ENCODE results near the gene SRBD1. TPM values are rescaled to one million over a fixed set of nuclear protein-coding genes. Genes with fewer than 3 reads are reported as not detected.

The SRBD1 gene
- total RNA-seq, 1 experiment from 2014 or later, result 20.6 TPM

DNA sequence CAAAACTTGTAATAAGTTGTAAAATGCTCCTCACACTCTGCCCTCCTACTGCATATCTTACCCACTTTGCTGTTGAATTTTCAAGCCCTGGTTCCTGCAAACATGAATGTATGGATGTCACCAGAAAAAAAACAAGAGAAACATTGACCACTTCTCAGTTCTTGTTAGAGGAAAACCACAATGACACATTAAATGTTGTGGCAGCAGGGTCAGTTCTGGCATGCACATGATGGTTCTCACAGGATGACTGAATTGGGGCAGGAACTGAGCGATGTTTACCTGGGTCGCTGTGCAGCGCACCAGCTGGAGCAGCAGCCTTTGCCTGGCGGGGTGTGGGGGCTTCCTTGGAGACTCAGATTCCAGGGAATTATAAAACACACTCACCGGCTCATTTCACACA lies 26.4 kb upstream of the SRBD1 start:
- H3K4me1 ChIP-seq (ENCODE audit: control insufficient read depth in 1 of 2, insufficient read depth in 2 of 2, low read length in 2 of 2), result 0 out of 4 replicates have a peak, but pooled peaks cover 0 to 3% of the 10 kb centered on the region in 2 experiments
- intact Hi-C loops (cut with micrococcal nuclease), result no loop called here
- no peaks in the 10 kb centered on the region for H3K27me3 ChIP-seq (ENCODE audit: insufficient read depth, low read length)
- CTCF ChIA-PET, result interaction anchor here (1.6 kb wide), 1 partner anchor 298 kb away, joined by 3 read pairs; no protein-coding TSS in a partner anchor
- no peaks in the 10 kb centered on the region for H3K9me3 ChIP-seq (ENCODE audit: control insufficient read depth in 1 of 2, insufficient read depth in 1 of 2, low read depth in 1 of 2, low read length in 2 of 2)
- POLR2A ChIA-PET, result no interaction called here
- RAD21 ChIA-PET (ENCODE audit: low non-redundant PET in 1 of 2, low total read pairs in 2 of 2, uncharacterized antibody in 2 of 2, unreplicated experiment in 2 of 2), result no interaction called here
- H3K9ac ChIP-seq (ENCODE audit: low read length), result no peak overlapping the region
- H3K4me3 ChIP-seq (replicated peaks in 1 of 2; ENCODE audit: low read depth in 1 of 2, low read length in 2 of 2), result no peak overlapping the region
- BruUV-seq (replicated peaks), result no TSS peak
- no peak overlapping the region for H3K27ac ChIP-seq (ENCODE audit: low read depth, low read length)
- ATAC-seq (no peak), DNase-seq (ENCODE audit: low read depth, low spot score) (no peak)
- no peak overlapping the region for H2AFZ ChIP-seq (ENCODE audit: low read depth, low read length, poor library complexity, severe bottlenecking)
- no peak for TF ChIP-seq ELF1 (IDR thresholded peaks at IDR 0.05; ENCODE audit: borderline replicate concordance, low read depth)
- no peak for TF ChIP-seq ATF3 (IDR thresholded peaks at IDR 0.05)
- TF ChIP-seq TCF7L2 (IDR thresholded peaks at IDR 0.05; ENCODE audit: borderline replicate concordance, extremely low read depth, insufficient read depth, insufficient read length), result no peak
- TF ChIP-seq POLR2AphosphoS5 (IDR thresholded peaks at IDR 0.05; ENCODE audit: low read depth, low read length), result no peak
- no peak for TF ChIP-seq ZFX (IDR thresholded peaks at IDR 0.05)
- TF ChIP-seq SIN3A (IDR thresholded peaks at IDR 0.05; ENCODE audit: low read depth), result no peak
- no peak for TF ChIP-seq EZH2phosphoT487 (IDR thresholded peaks at IDR 0.05; ENCODE audit: borderline replicate concordance)
- no peak for TF ChIP-seq CEBPB (IDR thresholded peaks at IDR 0.05; ENCODE audit: low read depth)
- TF ChIP-seq JUND (IDR thresholded peaks at IDR 0.05), result no peak
- H4K20me1 ChIP-seq (ENCODE audit: insufficient read depth), result no peaks in the 10 kb centered on the region
- H3K9me2 ChIP-seq (ENCODE audit: insufficient read depth), result no peaks in the 10 kb centered on the region
- H3K4me2 ChIP-seq (ENCODE audit: low read length), result no peak overlapping the region
- H3K36me3 ChIP-seq (ENCODE audit: control insufficient read depth in 1 of 2, insufficient read depth in 2 of 2, low read length in 2 of 2), result no peaks in the 10 kb centered on the region
- no peaks in the 10 kb centered on the region for H3K79me2 ChIP-seq (ENCODE audit: insufficient read depth, low read length)

DNA sequence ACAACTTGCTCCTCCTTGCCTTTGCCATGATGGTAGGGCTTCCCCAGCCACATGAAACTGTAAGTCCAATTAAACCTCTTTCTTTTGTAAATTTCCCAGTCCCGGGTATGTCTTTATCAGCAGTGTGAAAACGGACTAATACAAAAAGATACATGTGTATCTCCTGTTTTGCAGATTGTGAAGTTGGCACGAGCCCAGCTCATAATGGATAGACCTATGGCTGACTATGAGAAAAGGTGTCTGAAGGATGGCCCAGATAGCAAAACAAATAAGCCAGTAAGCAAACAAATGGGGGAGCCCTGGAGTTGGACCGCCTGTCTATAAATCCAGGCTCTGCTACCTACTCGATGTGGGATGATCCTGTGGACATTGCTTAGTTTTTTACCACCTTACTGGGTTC lies 24.9 kb upstream of the SRBD1 start:
- BruUV-seq (replicated peaks), result no TSS peak
- Histone ChIP-seq H3K79me2 (ENCODE audit: insufficient read depth, low read length) (no peaks in the 10 kb centered on the region), H3K27me3 (ENCODE audit: insufficient read depth, low read length) (no peaks in the 10 kb centered on the region), H3K36me3 (ENCODE audit: control insufficient read depth in 1 of 2, insufficient read depth in 2 of 2, low read length in 2 of 2) (no peaks in the 10 kb centered on the region), H3K9ac (ENCODE audit: low read length) (no peak overlapping the region), H4K20me1 (ENCODE audit: insufficient read depth) (no peaks in the 10 kb centered on the region), H3K4me3 (replicated peaks in 1 of 2; ENCODE audit: low read depth in 1 of 2, low read length in 2 of 2) (no peak overlapping the region), H3K4me2 (ENCODE audit: low read length) (no peak overlapping the region), H3K27ac (ENCODE audit: low read depth, low read length) (no peak overlapping the region), H3K9me3 (ENCODE audit: control insufficient read depth in 1 of 2, insufficient read depth in 1 of 2, low read depth in 1 of 2, low read length in 2 of 2) (no peaks in the 10 kb centered on the region), H3K9me2 (ENCODE audit: insufficient read depth) (no peaks in the 10 kb centered on the region), H2AFZ (ENCODE audit: low read depth, low read length, poor library complexity, severe bottlenecking) (no peak overlapping the region), H3K4me1 (ENCODE audit: control insufficient read depth in 1 of 2, insufficient read depth in 2 of 2, low read length in 2 of 2) (0 out of 4 replicates have a peak, but pooled peaks cover 0 to 3% of the 10 kb centered on the region in 2 experiments)
- ChIA-PET CTCF (no interaction called here), POLR2A (no interaction called here), RAD21 (ENCODE audit: low non-redundant PET in 1 of 2, low total read pairs in 2 of 2, uncharacterized antibody in 2 of 2, unreplicated experiment in 2 of 2) (no interaction called here)
- intact Hi-C loops (cut with micrococcal nuclease), result no loop called here
- DNase-seq (ENCODE audit: low read depth, low spot score), result no peak
- TF ChIP-seq SRF (IDR thresholded peaks at IDR 0.05; ENCODE audit: low read depth) (no peak), SP1 (IDR thresholded peaks at IDR 0.05; ENCODE audit: low read depth) (no peak), RAD21 (IDR thresholded peaks at IDR 0.05; ENCODE audit: low read depth) (no peak), ZFX (IDR thresholded peaks at IDR 0.05) (no peak), CEBPB (IDR thresholded peaks at IDR 0.05; ENCODE audit: low read depth) (no peak), ELF1 (IDR thresholded peaks at IDR 0.05; ENCODE audit: borderline replicate concordance, low read depth) (no peak)
- ATAC-seq, result no peak

Data from HCT116 (cell line).